Activated T-helper 1 cell treated with anti-CD3 and anti-CD28 coated beads, Interleukin-12 subunit alpha, Interleukin-12 subunit beta, Interleukin-2, Interleukin-4 antibody, amounts not matched to agents 30 ng/mL and 10 ng/mL and 1 ng/mL, durations not matched to agents 14 hours and 24 hours and 36 hours (primary cell): Measurements from ENCODE around the gene NAA15. TPM values are rescaled to one million over a fixed set of nuclear protein-coding genes. Genes with fewer than 3 reads are reported as not detected.
A peak's percentile ranks its signal among the peaks of the same experiment; 100 is the strongest.

Source experiments
- DNase-seq: peaks from one replicate; pipeline ENCODE4 v3.0.0; 2021; ENCODE audit warnings: low spot score
- H3K27ac Mint-ChIP-seq: one replicate; pipeline ENCODE4 v1.8.0; 2021; ENCODE audit warnings: mild to moderate bottlenecking, mixed read lengths
- H3K27me3 Mint-ChIP-seq: one replicate; pipeline ENCODE4 v1.8.0; 2022; ENCODE audit warnings: mild to moderate bottlenecking, moderate library complexity, mixed read lengths; ENCODE audit not compliant: insufficient read depth
- H3K36me3 Mint-ChIP-seq: one replicate; pipeline ENCODE4 v1.8.0; 2021; ENCODE audit warnings: low read depth, mixed read lengths
- H3K4me1 Mint-ChIP-seq: one replicate; pipeline ENCODE4 v1.8.0; 2021; ENCODE audit warnings: low read depth, mixed read lengths
- H3K4me3 Mint-ChIP-seq: one replicate; pipeline ENCODE4 v1.8.0; 2021; ENCODE audit warnings: mild to moderate bottlenecking, moderate library complexity, mixed read lengths
- H3K9me3 Mint-ChIP-seq: one replicate; pipeline ENCODE4 v1.8.0; 2021; ENCODE audit warnings: mixed read lengths
- intact Hi-C: fragments of 100-400 bp; cut with micrococcal nuclease; formaldehyde crosslinking; loops from one replicate; pipeline ENCODE4 v1.15.1; 2024
- total RNA-seq: library from RNA; stranded (reverse); gene quantifications from 2 replicates; pipeline ENCODE4 v1.2.3, GENCODE V29; 2022

NAA15 gene
- total RNA-seq, 1 donor from 2014 or later, result 110 TPM

DNA sequence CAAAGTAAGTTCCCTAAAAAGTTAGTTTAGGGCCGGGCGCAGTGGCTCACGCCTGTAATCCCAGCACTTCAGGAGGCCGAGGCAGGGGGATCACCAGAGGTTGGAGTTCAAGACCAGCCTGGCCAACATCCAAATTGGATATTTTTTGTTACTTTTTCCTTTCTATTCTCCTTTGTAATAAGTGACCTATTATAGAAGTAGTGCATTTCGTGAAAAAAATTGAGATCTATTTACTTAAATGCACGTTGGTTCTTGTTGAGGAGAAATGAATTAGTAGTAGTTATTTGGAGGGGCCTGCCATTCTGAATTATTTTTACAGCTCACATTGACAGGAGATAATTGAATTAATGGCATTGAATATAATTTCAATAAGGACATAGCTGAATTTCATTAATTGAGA lies 23.3 kb downstream of the NAA15 start:
- no peaks in the 10 kb centered on the region for H3K27me3 Mint-ChIP-seq
- H3K36me3 Mint-ChIP-seq, result peaks cover 31% of the 10 kb centered on the region
- H3K4me3 Mint-ChIP-seq, result no peak overlapping the region
- no peak for DNase-seq
- intact Hi-C loops, result no loop called here
- H3K4me1 Mint-ChIP-seq, result peaks cover 34% of the 10 kb centered on the region
- H3K27ac Mint-ChIP-seq, result no peak overlapping the region
- peaks cover 4% of the 10 kb centered on the region for H3K9me3 Mint-ChIP-seq

GRCh38 chr4:139329665-139330200 lies 28.4 kb downstream of the NAA15 start:
- Mint-ChIP-seq H3K4me3 (no peak overlapping the region), H3K4me1 (peaks cover 25% of the 10 kb centered on the region), H3K9me3 (no peaks in the 10 kb centered on the region), H3K27ac (no peak overlapping the region), H3K27me3 (no peaks in the 10 kb centered on the region), H3K36me3 (peaks cover 28% of the 10 kb centered on the region)
- no peak for DNase-seq
- intact Hi-C loops, result loop anchor here (2.0 kb wide), 1 partner anchor 27 kb away; the partner anchor contains the start of gene NDUFC1

GRCh38 chr4:139330283-139330682 lies 29.0 kb downstream of the NAA15 start:
- Mint-ChIP-seq H3K27ac (no peak overlapping the region), H3K27me3 (no peaks in the 10 kb centered on the region), H3K4me1 (peaks cover 25% of the 10 kb centered on the region), H3K9me3 (no peaks in the 10 kb centered on the region), H3K36me3 (peaks cover 29% of the 10 kb centered on the region), H3K4me3 (no peak overlapping the region)
- DNase-seq, result no peak
- intact Hi-C loops, result loop anchor here (2.0 kb wide), 1 partner anchor 27 kb away; the partner anchor contains the start of gene NDUFC1

GRCh38 chr4:139331185-139331584 lies 29.9 kb downstream of the NAA15 start:
- Mint-ChIP-seq H3K27ac (no peak overlapping the region), H3K27me3 (no peaks in the 10 kb centered on the region), H3K9me3 (no peaks in the 10 kb centered on the region), H3K36me3 (peaks cover 30% of the 10 kb centered on the region), H3K4me3 (no peak overlapping the region), H3K4me1 (peaks cover 25% of the 10 kb centered on the region)
- no peak for DNase-seq
- intact Hi-C loops, result loop anchor here (2.0 kb wide), 1 partner anchor 28 kb away; the partner anchor contains the start of gene NDUFC1

DNA sequence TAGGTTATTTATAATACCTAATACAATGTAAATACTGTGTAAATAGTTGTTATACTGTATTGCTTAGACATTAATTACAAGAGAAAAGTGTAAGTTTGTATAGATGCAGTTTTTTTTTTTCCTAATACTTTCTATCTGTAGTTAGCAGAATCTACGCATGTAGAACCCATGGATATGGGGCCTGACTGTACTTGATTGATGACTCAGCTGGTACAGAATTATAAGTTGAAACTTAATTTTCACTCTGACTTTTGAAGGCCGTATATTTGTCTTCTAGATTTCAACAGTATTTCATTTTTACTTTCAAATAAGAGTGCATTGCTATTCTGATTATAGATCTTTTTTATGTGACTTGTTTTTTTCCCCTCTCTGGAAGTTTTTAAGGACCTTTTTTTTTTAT lies 31.7 kb downstream of the NAA15 start:
- intact Hi-C loops, result loop anchor here (2.0 kb wide), 1 partner anchor 16 kb away; no protein-coding TSS in a partner anchor
- Mint-ChIP-seq H3K27ac (peak overlapping the region; percentile 56), H3K9me3 (no peaks in the 10 kb centered on the region), H3K4me3 (no peak overlapping the region), H3K4me1 (peaks cover 34% of the 10 kb centered on the region), H3K27me3 (no peaks in the 10 kb centered on the region), H3K36me3 (peaks cover 37% of the 10 kb centered on the region)
- DNase-seq, result no peak

DNA sequence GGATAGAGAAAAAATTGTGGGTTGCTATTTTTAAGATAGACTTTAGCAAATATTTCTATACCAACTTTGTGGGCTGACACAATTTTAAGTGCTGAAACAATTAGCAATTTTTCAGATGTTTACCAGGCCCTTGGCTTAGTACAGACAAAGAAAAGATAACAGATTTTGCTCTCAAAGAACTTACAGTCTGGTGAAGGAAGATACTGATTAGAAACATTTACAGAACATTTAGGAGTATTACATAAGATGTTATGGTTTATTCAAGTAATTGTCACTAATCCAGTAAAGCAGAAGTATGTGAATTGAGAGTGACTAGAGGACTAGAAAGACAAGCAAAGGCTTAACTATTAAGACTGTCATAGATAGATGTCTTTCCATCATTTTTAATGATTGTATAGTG lies 36.3 kb downstream of the NAA15 start:
- Mint-ChIP-seq H3K27me3 (no peaks in the 10 kb centered on the region), H3K4me3 (no peak overlapping the region), H3K4me1 (peaks cover 13% of the 10 kb centered on the region), H3K27ac (no peak overlapping the region), H3K36me3 (peaks cover 32% of the 10 kb centered on the region), H3K9me3 (no peaks in the 10 kb centered on the region)
- intact Hi-C loops, result no loop called here
- DNase-seq, result no peak

- Mint-ChIP-seq H3K27ac (no peak overlapping the region), H3K4me1 (no peaks in the 10 kb centered on the region), H3K9me3 (no peaks in the 10 kb centered on the region), H3K4me3 (no peak overlapping the region), H3K27me3 (no peaks in the 10 kb centered on the region), H3K36me3 (peaks cover 36% of the 10 kb centered on the region)
- intact Hi-C loops, result no loop called here
- DNase-seq, result no peak
Measured at GRCh38 chr4:139361301-139361700, 60.0 kb downstream of the NAA15 start.

GRCh38 chr4:139367421-139368090 lies 66.3 kb downstream of the NAA15 start:
- peaks cover 8% of the 10 kb centered on the region for H3K4me1 Mint-ChIP-seq
- DNase-seq, result no peak
- no peak overlapping the region for H3K4me3 Mint-ChIP-seq

DNA sequence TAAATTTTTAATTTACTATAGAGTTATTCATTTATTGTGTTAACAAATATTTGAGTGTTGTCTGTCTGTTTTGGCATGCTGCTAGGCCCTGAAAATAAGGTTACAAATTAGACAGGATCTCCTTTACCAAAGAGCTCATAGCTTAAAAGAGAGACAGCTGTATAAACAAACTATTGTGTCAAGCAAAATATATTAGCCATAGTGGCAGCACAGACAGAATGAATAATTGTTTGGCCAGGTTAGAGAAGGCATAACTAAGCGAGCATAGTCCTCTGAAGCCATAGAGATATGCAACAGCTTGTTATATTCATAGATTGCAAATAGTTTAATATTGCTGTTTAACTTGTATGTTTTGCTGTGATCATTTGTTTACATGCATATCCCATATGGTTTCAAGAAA lies 67.7 kb downstream of the NAA15 start:
- DNase-seq, result no peak
- H3K27ac Mint-ChIP-seq, result no peak overlapping the region
- H3K4me1 Mint-ChIP-seq, result peaks cover 8% of the 10 kb centered on the region
- H3K9me3 Mint-ChIP-seq, result no peaks in the 10 kb centered on the region
- H3K4me3 Mint-ChIP-seq, result no peak overlapping the region
- no peaks in the 10 kb centered on the region for H3K27me3 Mint-ChIP-seq
- H3K36me3 Mint-ChIP-seq, result peaks cover 50% of the 10 kb centered on the region
- intact Hi-C loops, result no loop called here

More at GRCh38 chr4:139367421-139368090, 66.3 kb downstream of the NAA15 start:
- Mint-ChIP-seq H3K9me3 (no peaks in the 10 kb centered on the region), H3K36me3 (peaks cover 46% of the 10 kb centered on the region), H3K27ac (peak overlapping the region; percentile 14), H3K27me3 (no peaks in the 10 kb centered on the region)
- intact Hi-C loops, result no loop called here

DNA sequence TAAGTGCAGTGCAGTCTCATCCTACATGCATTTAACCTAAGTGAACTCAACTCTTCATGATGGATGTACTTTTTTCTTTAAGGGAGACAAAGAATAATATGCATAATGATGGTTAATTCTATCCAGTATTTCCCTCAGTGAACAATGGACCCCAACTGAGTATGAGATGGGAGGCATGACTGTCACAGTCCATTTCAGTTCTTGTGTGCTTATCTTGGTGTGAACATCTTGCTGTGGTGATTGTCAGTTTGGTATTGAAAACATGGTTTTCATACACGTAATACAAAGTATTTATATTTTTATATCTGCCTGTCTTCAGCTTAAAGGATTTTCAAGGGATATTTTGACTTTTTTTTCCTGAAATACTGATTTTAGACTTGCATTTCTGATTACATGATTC lies 72.9 kb downstream of the NAA15 start:
- no peak overlapping the region for H3K27ac Mint-ChIP-seq
- H3K4me1 Mint-ChIP-seq, result no peaks in the 10 kb centered on the region
- no peaks in the 10 kb centered on the region for H3K9me3 Mint-ChIP-seq
- intact Hi-C loops, result no loop called here
- no peak overlapping the region for H3K4me3 Mint-ChIP-seq
- H3K27me3 Mint-ChIP-seq, result no peaks in the 10 kb centered on the region
- H3K36me3 Mint-ChIP-seq, result peaks cover 46% of the 10 kb centered on the region
- no peak for DNase-seq

GRCh38 chr4:139386421-139386820 lies 85.1 kb downstream of the NAA15 start:
- Mint-ChIP-seq H3K4me3 (no peak overlapping the region), H3K36me3 (peaks cover 29% of the 10 kb centered on the region), H3K27me3 (no peaks in the 10 kb centered on the region), H3K9me3 (no peaks in the 10 kb centered on the region), H3K4me1 (peaks cover 16% of the 10 kb centered on the region), H3K27ac (no peak overlapping the region)
- DNase-seq, result no peak
- intact Hi-C loops, result no loop called here

- intact Hi-C loops, result no loop called here
- H3K4me3 Mint-ChIP-seq, result no peak overlapping the region
- H3K27ac Mint-ChIP-seq, result no peak overlapping the region
- peaks cover 16% of the 10 kb centered on the region for H3K4me1 Mint-ChIP-seq
- DNase-seq, result no peak
- H3K27me3 Mint-ChIP-seq, result no peaks in the 10 kb centered on the region
- H3K9me3 Mint-ChIP-seq, result no peaks in the 10 kb centered on the region
- peaks cover 40% of the 10 kb centered on the region for H3K36me3 Mint-ChIP-seq
Measured at GRCh38 chr4:139389102-139389501, 87.8 kb downstream of the NAA15 start.

- peaks cover 16% of the 10 kb centered on the region for H3K4me1 Mint-ChIP-seq
- H3K27ac Mint-ChIP-seq, result no peak overlapping the region
- no peaks in the 10 kb centered on the region for H3K27me3 Mint-ChIP-seq
- intact Hi-C loops, result no loop called here
- DNase-seq, result no peak
- H3K36me3 Mint-ChIP-seq, result peaks cover 38% of the 10 kb centered on the region
- H3K4me3 Mint-ChIP-seq, result no peak overlapping the region
- no peaks in the 10 kb centered on the region for H3K9me3 Mint-ChIP-seq
Measured at GRCh38 chr4:139389991-139390390, 88.7 kb downstream of the NAA15 start.
